Upper lobe of left lung (tissue), 6 donors: ENCODE results near the gene NTNG2. TPM values are rescaled to one million over a fixed set of nuclear protein-coding genes. Genes with fewer than 3 reads are reported as not detected.
A peak's percentile ranks its signal among the peaks of the same experiment; 100 is the strongest.

Experiments
- ATAC-seq, 2 donors: fragments of 200-7000 bp; cut with Tn5 transposase; one replicate each; pipeline ENCODE4 v1.9.1; 2022; ENCODE audit warnings: mild to moderate bottlenecking in 2 of 2, moderate library complexity in 2 of 2; ENCODE audit not compliant: low FRiP score in 2 of 2
- DNase-seq, 2 donors: peaks; one replicate each; pipeline ENCODE4 v3.0.0-alpha.2; 2019 to 2020
- H3K27ac ChIP-seq, 4 donors: fragments of 200-600 bp; sonication (generic); one replicate each; pipeline ENCODE4 v1.5.1; 2016 to 2019
- H3K27me3 ChIP-seq, 4 donors: fragments of 200-600 bp; sonication (generic); one replicate each; pipeline ENCODE4 v1.5.1; 2017 to 2019
- H3K36me3 ChIP-seq, 4 donors: fragments of 200-600 bp; sonication (generic); one replicate each; pipeline ENCODE4 v1.5.1; 2016 to 2019
- H3K4me1 ChIP-seq, 4 donors: fragments of 200-600 bp; sonication (generic); one replicate each; pipeline ENCODE4 v1.5.1; 2018 to 2019
- H3K4me3 ChIP-seq, 4 donors: fragments of 200-600 bp; sonication (generic); one replicate each; pipeline ENCODE4 v1.5.1; 2017 to 2019; ENCODE audit warnings: mild to moderate bottlenecking in 2 of 4, moderate library complexity in 1 of 4
- H3K9me3 ChIP-seq, 4 donors: fragments of 200-600 bp; sonication (generic); one replicate each; pipeline ENCODE4 v1.5.1; 2018 to 2019
- CTCF ChIP-seq, 6 experiments: fragments of 450-650 bp in 4 of 6; fragments of 200-600 bp in 2 of 6; sonication (generic) in 2 of 6; IDR thresholded peaks; one replicate each; pipeline ENCODE4 v1.5.1; 2016 to 2019; ENCODE audit warnings: antibody characterized with exemption in 6 of 6
- EP300 ChIP-seq, 4 donors: sonication (generic); formaldehyde crosslinking; IDR thresholded peaks; one replicate each; pipeline ENCODE4 v1.5.1; 2017; ENCODE audit warnings: antibody characterized with exemption in 4 of 4, control low read depth in 2 of 4
- POLR2A ChIP-seq, 4 donors: fragments of 450-650 bp; IDR thresholded peaks; one replicate each; pipeline ENCODE4 v1.5.1; 2016 to 2017; ENCODE audit warnings: antibody characterized with exemption in 4 of 4, mild to moderate bottlenecking in 2 of 4
- POLR2AphosphoS5 ChIP-seq, 2 donors: sonication (generic); formaldehyde crosslinking; IDR thresholded peaks; one replicate each; pipeline ENCODE4 v1.5.1; 2017; ENCODE audit warnings: antibody characterized with exemption in 2 of 2
- WGBS, 2 donors: methylation state at CpG; one replicate each; pipeline ENCODE4 v1.1.5; 2017 to 2018; 5-methylcytosine and 5-hydroxymethylcytosine counted together
- total RNA-seq, 6 donors: library from RNA; depleted of rRNA in 4 of 6; stranded (reverse); fragments of >200 nt in 4 of 6; gene quantifications; one replicate each; pipeline versions ENCODE4 v1.1.0 to v1.2.1, GENCODE V29; 2016 to 2021
- donor health status: DM: no; HTN: no; CAD: no; lungs with moderate emphysema.
- donor health status: DM: no; HTN: yes; CAD: no; lungs with severe emphysema.

The NTNG2 gene
- total RNA-seq, 6 donors from 2014 or later: 2.1 to 8.2 (median 4.3) TPM

- peak overlapping the region; percentile 46 to 88 (median 72) for H3K4me3 ChIP-seq
- H3K27me3 ChIP-seq: peaks cover 0 to 38% (median 14%) of the 10 kb centered on the region in 4 donors
- DNase-seq (peak in 1 of 2 donors; percentile 85), ATAC-seq (peak in 1 of 2 donors; percentile 22)
- H3K36me3 ChIP-seq: no peaks in the 10 kb centered on the region
- H3K4me1 ChIP-seq: peaks cover 28 to 44% (median 32%) of the 10 kb centered on the region in 4 donors
- H3K27ac ChIP-seq: peak overlapping the region in 1 of 4 donors; percentile 85
- TF ChIP-seq CTCF (IDR thresholded peaks at IDR 0.05) (no peak), POLR2AphosphoS5 (IDR thresholded peaks at IDR 0.05) (no peak), EP300 (IDR thresholded peaks at IDR 0.05) (no peak), POLR2A (IDR thresholded peaks at IDR 0.05) (no peak)
- 3 to 4% methylated on average over 8 to 30 of the region's 74 CpGs for WGBS, 2 donors
- no peaks in the 10 kb centered on the region for H3K9me3 ChIP-seq
These were observed 1.1 kb downstream of the NTNG2 start for GRCh38 chr9:132162764-132163456.

GRCh38 chr9:132163457-132163875, 1.6 kb downstream of the NTNG2 start:
- Histone ChIP-seq H3K27ac (no peak overlapping the region), H3K27me3 (peaks cover 0 to 38% (median 14%) of the 10 kb centered on the region in 4 donors), H3K4me1 (peaks cover 28 to 44% (median 32%) of the 10 kb centered on the region in 4 donors), H3K9me3 (no peaks in the 10 kb centered on the region), H3K4me3 (peak overlapping the region; percentile 46 to 88 (median 72)), H3K36me3 (no peaks in the 10 kb centered on the region)
- ATAC-seq (no peak), DNase-seq (peak in 1 of 2 donors; percentile 85)
- WGBS, 2 donors: 0 to 1% methylated on average over 11 to 14 of the region's 29 CpGs
- no peak for TF ChIP-seq POLR2AphosphoS5 (IDR thresholded peaks at IDR 0.05)
- TF ChIP-seq EP300 (IDR thresholded peaks at IDR 0.05): no peak
- TF ChIP-seq CTCF (IDR thresholded peaks at IDR 0.05): no peak
- TF ChIP-seq POLR2A (IDR thresholded peaks at IDR 0.05): no peak

GRCh38 chr9:132163876-132164603, 2.2 kb downstream of the NTNG2 start:
- peaks cover 28 to 44% (median 32%) of the 10 kb centered on the region in 4 donors for H3K4me1 ChIP-seq
- peak overlapping the region in 2 of 4 donors; percentile 74 to 88 for H3K4me3 ChIP-seq
- peaks cover 0 to 38% (median 14%) of the 10 kb centered on the region in 4 donors for H3K27me3 ChIP-seq
- TF ChIP-seq CTCF (IDR thresholded peaks at IDR 0.05) (no peak), POLR2A (IDR thresholded peaks at IDR 0.05) (no peak), POLR2AphosphoS5 (IDR thresholded peaks at IDR 0.05) (no peak), EP300 (IDR thresholded peaks at IDR 0.05) (no peak)
- H3K36me3 ChIP-seq: no peaks in the 10 kb centered on the region
- no peaks in the 10 kb centered on the region for H3K9me3 ChIP-seq
- H3K27ac ChIP-seq: no peak overlapping the region
- whole genome bisulfite sequencing, 2 donors: 12 to 22% methylated on average over 45 of the region's 45 CpGs
- DNase-seq (peak in 1 of 2 donors; percentile 83), ATAC-seq (no peak)

- no peak overlapping the region for H3K4me3 ChIP-seq
- peaks cover 0 to 38% (median 14%) of the 10 kb centered on the region in 4 donors for H3K27me3 ChIP-seq
- no peak for TF ChIP-seq POLR2A (IDR thresholded peaks at IDR 0.05)
- TF ChIP-seq EP300 (IDR thresholded peaks at IDR 0.05): no peak
- no peaks in the 10 kb centered on the region for H3K9me3 ChIP-seq
- no peaks in the 10 kb centered on the region for H3K36me3 ChIP-seq
- ATAC-seq: peak in 1 of 2 donors; percentile 52
- 24 to 29% methylated on average over 14 to 16 of the region's 16 CpGs for WGBS, 2 donors
- no peak overlapping the region for H3K27ac ChIP-seq
- DNase-seq: peak in 1 of 2 donors; percentile 31
- peaks cover 28 to 44% (median 32%) of the 10 kb centered on the region in 4 donors for H3K4me1 ChIP-seq
These were observed 2.9 kb downstream of the NTNG2 start for GRCh38 chr9:132164604-132165362.
